Measurements from ENCODE around the gene SLC37A4. TPM values are rescaled to one million over a fixed set of nuclear protein-coding genes. Genes with fewer than 3 reads are reported as not detected.

Gene SLC37A4
- total RNA-seq, 2 experiments from 2014 or later: 14.8 to 16.6 TPM

DNA sequence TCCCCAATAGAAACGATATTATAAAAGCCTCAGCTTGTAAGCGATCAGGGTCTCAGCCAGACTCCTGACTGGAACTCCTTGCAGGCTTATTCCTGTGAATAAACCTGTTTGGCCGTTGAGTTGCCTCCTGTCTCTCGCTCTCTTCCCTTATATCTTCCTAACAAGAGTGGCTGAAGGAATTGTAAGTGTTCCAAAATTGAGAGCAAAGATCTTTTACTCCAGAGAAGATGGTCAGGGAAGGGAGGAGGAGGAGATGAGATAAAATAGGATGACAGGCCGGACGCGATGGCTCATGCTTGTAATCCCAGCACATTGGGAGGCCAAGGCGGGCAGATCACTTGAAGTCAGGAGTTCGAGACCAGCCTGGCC is 1.2 kb upstream of the SLC37A4 start:
- Histone ChIP-seq H4K20me1 (ENCODE audit: insufficient read depth, low read length) (no peaks in the 10 kb centered on the region), H3K27ac (ENCODE audit: low read depth, low read length, poor library complexity, severe bottlenecking) (no peak overlapping the region), H2AFZ (ENCODE audit: low read length) (no peak overlapping the region), H3K79me2 (ENCODE audit: insufficient read depth, low read depth, low read length) (no peaks in the 10 kb centered on the region), H3K4me3 (ENCODE audit: low read depth, low read length, poor library complexity, severe bottlenecking) (no peak overlapping the region), H3K4me2 (ENCODE audit: low read length) (no peak overlapping the region), H3K4me1 (ENCODE audit: insufficient read depth, low read length, poor library complexity, severe bottlenecking) (peaks cover 21% of the 10 kb centered on the region), H3K36me3 (ENCODE audit: insufficient read depth, low read length) (no peaks in the 10 kb centered on the region), H3K9me3 (ENCODE audit: low read length) (no peaks in the 10 kb centered on the region), H3K9me2 (ENCODE audit: insufficient read depth, low read length) (no peaks in the 10 kb centered on the region)
- ChIA-PET POLR2A (no interaction called here), CTCF (ENCODE audit: unreplicated experiment) (no interaction called here)
- intact Hi-C loops (cut with micrococcal nuclease; ENCODE audit: unreplicated experiment): no loop called here
- BruUV-seq (replicated peaks): no TSS peak
- DNase-seq (ENCODE audit: low spot score): no peak
- no peak for TF ChIP-seq EZH2phosphoT487 (IDR thresholded peaks at IDR 0.05; ENCODE audit: borderline replicate concordance, low read depth, low read length)
- TF ChIP-seq, protein P1, sequence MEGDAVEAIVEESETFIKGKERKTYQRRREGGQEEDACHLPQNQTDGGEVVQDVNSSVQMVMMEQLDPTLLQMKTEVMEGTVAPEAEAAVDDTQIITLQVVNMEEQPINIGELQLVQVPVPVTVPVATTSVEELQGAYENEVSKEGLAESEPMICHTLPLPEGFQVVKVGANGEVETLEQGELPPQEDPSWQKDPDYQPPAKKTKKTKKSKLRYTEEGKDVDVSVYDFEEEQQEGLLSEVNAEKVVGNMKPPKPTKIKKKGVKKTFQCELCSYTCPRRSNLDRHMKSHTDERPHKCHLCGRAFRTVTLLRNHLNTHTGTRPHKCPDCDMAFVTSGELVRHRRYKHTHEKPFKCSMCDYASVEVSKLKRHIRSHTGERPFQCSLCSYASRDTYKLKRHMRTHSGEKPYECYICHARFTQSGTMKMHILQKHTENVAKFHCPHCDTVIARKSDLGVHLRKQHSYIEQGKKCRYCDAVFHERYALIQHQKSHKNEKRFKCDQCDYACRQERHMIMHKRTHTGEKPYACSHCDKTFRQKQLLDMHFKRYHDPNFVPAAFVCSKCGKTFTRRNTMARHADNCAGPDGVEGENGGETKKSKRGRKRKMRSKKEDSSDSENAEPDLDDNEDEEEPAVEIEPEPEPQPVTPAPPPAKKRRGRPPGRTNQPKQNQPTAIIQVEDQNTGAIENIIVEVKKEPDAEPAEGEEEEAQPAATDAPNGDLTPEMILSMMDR (conservative IDR thresholded peaks at IDR 0.05; ENCODE audit: low read length): no peak

DNA sequence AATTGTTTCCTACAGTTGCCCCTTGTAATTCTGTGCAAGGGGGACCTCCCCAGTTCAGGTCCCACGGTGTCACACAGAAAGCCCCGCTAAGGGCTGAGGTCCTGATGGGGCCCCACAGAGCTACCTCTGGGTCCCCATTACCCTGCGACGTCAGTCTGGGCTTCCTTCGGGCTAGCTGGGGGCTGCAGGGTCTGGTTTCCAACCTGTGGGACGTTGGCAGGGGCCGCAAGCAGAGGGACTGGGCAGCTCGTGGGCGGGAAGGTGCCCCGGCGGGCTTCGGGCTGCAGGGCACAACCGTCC is 698 bp downstream of the SLC37A4 start:
- CTCF ChIA-PET (ENCODE audit: unreplicated experiment): no interaction called here
- Histone ChIP-seq H3K79me2 (ENCODE audit: insufficient read depth, low read depth, low read length) (no peaks in the 10 kb centered on the region), H3K27ac (ENCODE audit: low read depth, low read length, poor library complexity, severe bottlenecking) (peak overlapping the region; percentile 4), H3K4me2 (ENCODE audit: low read length) (peak overlapping the region; percentile 89), H2AFZ (ENCODE audit: low read length) (peak overlapping the region; percentile 69; the same call in 1 of the 2 replicates), H3K9me3 (ENCODE audit: low read length) (no peaks in the 10 kb centered on the region), H4K20me1 (ENCODE audit: insufficient read depth, low read length) (no peaks in the 10 kb centered on the region), H3K9me2 (ENCODE audit: insufficient read depth, low read length) (no peaks in the 10 kb centered on the region), H3K36me3 (ENCODE audit: insufficient read depth, low read length) (peaks cover 12% of the 10 kb centered on the region), H3K4me1 (ENCODE audit: insufficient read depth, low read length, poor library complexity, severe bottlenecking) (peaks cover 21% of the 10 kb centered on the region), H3K4me3 (ENCODE audit: low read depth, low read length, poor library complexity, severe bottlenecking) (peak overlapping the region; percentile 80)
- no TSS peak for BruUV-seq (replicated peaks)
- DNase-seq (ENCODE audit: low spot score): no peak
- intact Hi-C loops (cut with micrococcal nuclease; ENCODE audit: unreplicated experiment): loop anchor here (1.0 kb wide), 1 partner anchor 27 kb away; the partner anchor contains the start of gene HYOU1
- TF ChIP-seq, protein P1 (conservative IDR thresholded peaks at IDR 0.05; ENCODE audit: low read length): no peak
- no peak for TF ChIP-seq EZH2phosphoT487 (IDR thresholded peaks at IDR 0.05; ENCODE audit: borderline replicate concordance, low read depth, low read length)
- POLR2A ChIA-PET: interaction anchor here (1.0 to 1.6 kb wide), 3 partner anchors 14 to 230 kb away, joined by 3 to 6 read pairs (median 4); no protein-coding TSS in a partner anchor

DNA sequence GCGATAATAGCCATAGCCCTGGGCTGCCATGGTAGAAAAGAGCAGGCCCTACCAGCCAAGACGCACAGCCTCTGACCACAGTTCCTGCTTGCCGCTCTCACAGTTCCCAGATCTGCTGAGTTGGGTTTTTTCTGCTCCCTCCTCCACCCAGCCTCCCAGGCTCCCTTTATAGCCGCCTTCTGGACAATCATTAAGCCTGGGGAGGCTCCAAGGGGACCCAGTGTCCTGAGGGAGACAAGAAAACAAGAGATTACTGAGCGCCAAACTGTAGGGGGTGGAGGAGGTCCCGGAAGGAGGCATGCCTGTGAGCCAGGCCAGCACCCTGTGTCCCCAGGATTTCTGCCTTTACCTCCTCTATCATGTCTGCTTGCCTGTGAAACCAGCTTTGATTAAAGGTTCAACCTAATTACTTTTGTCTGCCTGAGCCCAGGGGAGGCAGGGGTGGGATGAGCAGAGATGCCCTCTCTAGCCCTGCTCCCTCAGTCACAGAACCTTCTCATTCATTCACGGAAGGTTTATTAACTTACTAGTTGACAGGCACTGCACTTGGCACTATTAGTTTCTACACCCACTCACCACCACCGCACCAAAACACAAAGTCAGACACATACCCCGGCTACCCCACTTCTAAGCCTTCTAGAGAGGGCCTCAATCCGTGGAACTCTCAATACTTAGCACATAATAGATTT is 1.2 kb downstream of the SLC37A4 start:
- Histone ChIP-seq H3K9me2 (ENCODE audit: insufficient read depth, low read length) (no peaks in the 10 kb centered on the region), H3K79me2 (ENCODE audit: insufficient read depth, low read depth, low read length) (no peaks in the 10 kb centered on the region), H2AFZ (ENCODE audit: low read length) (0 out of 2 replicates have a peak overlapping the region, but pooled peaks have one; percentile 5), H3K4me2 (ENCODE audit: low read length) (peak overlapping the region; percentile 89), H3K27ac (ENCODE audit: low read depth, low read length, poor library complexity, severe bottlenecking) (peak overlapping the region; percentile 4), H3K9me3 (ENCODE audit: low read length) (no peaks in the 10 kb centered on the region), H3K4me1 (ENCODE audit: insufficient read depth, low read length, poor library complexity, severe bottlenecking) (peaks cover 21% of the 10 kb centered on the region), H4K20me1 (ENCODE audit: insufficient read depth, low read length) (no peaks in the 10 kb centered on the region), H3K36me3 (ENCODE audit: insufficient read depth, low read length) (peaks cover 16% of the 10 kb centered on the region), H3K4me3 (ENCODE audit: low read depth, low read length, poor library complexity, severe bottlenecking) (peak overlapping the region; percentile 80)
- TF ChIP-seq EZH2phosphoT487 (IDR thresholded peaks at IDR 0.05; ENCODE audit: borderline replicate concordance, low read depth, low read length): no peak
- TF ChIP-seq, protein P1 (conservative IDR thresholded peaks at IDR 0.05; ENCODE audit: low read length): no peak
- TSS peak; percentile 75 for BruUV-seq (replicated peaks)
- POLR2A ChIA-PET: interaction anchor here (0.6 to 1.6 kb wide), 3 partner anchors 14 to 87 kb away, joined by 4 to 6 read pairs (median 5); no protein-coding TSS in a partner anchor
- no peak for DNase-seq (ENCODE audit: low spot score)
- CTCF ChIA-PET (ENCODE audit: unreplicated experiment): no interaction called here
- intact Hi-C loops (cut with micrococcal nuclease; ENCODE audit: unreplicated experiment): loop anchor here (1.0 kb wide), 1 partner anchor 28 kb away; the partner anchor contains the start of gene HYOU1
